Esophagus squamous epithelium (tissue), 4 donors: ENCODE results near the gene HOXD9.

ENCODE experiments used
- POLR2A ChIP-seq, 4 donors: fragments of 450-650 bp; IDR thresholded peaks; one replicate each; pipeline ENCODE4 v1.6.1; 2017; ENCODE audit warnings: antibody characterized with exemption in 4 of 4, mild to moderate bottlenecking in 4 of 4, moderate library complexity in 3 of 4
- TF ChIP-seq, protein P1 (sequence below), 6 experiments: fragments of 450-650 bp in 4 of 6; fragments of 200-600 bp in 2 of 6; sonication (generic) in 2 of 6; IDR thresholded peaks; one replicate each; pipeline ENCODE4 v1.5.1; 2016 to 2019; ENCODE audit warnings: antibody characterized with exemption in 6 of 6, mild to moderate bottlenecking in 4 of 6, moderate library complexity in 4 of 6

DNA sequence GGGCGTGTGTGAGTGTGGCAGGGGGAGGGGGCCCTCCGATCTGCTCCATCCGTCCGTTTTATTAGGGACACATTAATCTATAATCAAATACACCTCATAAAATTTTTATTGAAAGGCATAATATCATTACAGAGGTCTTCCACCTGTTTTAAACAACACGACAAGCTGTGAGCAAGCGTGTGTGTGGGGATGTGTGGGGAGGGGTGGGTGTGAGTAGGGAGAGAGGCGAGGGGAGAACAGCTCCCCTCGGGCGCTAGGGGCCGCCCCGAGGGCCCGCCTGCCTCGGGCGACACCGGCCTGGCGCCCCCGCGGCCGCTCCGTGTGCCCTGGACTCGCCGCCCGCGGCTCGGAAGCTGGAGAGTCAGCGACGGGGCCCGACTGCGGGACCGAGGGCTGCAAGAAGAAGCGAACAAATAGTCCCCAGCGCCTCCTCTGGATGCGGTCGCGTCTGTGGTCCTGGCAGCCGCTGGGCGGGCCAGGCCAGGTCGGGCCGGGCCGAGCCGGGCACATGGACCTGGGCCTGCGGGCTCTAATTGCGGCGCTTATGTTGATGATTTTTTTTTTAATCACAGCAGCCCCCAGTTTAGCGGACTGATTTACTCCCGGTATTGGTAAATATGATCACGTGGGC is 352 bp upstream of the HOXD9 start:
- TF ChIP-seq, protein P1, sequence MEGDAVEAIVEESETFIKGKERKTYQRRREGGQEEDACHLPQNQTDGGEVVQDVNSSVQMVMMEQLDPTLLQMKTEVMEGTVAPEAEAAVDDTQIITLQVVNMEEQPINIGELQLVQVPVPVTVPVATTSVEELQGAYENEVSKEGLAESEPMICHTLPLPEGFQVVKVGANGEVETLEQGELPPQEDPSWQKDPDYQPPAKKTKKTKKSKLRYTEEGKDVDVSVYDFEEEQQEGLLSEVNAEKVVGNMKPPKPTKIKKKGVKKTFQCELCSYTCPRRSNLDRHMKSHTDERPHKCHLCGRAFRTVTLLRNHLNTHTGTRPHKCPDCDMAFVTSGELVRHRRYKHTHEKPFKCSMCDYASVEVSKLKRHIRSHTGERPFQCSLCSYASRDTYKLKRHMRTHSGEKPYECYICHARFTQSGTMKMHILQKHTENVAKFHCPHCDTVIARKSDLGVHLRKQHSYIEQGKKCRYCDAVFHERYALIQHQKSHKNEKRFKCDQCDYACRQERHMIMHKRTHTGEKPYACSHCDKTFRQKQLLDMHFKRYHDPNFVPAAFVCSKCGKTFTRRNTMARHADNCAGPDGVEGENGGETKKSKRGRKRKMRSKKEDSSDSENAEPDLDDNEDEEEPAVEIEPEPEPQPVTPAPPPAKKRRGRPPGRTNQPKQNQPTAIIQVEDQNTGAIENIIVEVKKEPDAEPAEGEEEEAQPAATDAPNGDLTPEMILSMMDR (IDR thresholded peaks at IDR 0.05) = no peak
- no peak for TF ChIP-seq POLR2A (IDR thresholded peaks at IDR 0.05)
